CD8-positive, alpha-beta memory T cell (primary cell): ENCODE results near the gene ARHGDIB. TPM values are rescaled to one million over a fixed set of nuclear protein-coding genes. Genes with fewer than 3 reads are reported as not detected.

Experiments used
- CTCF ChIA-PET: fragments of 350-600 bp; sonication (Branson Sonifier 250); formaldehyde crosslinking; loops from one replicate; lab custom pipeline; 2021; ENCODE audit warnings: antibody characterized with exemption; lab: Charles Lee
- POLR2A ChIA-PET: fragments of 350-600 bp; sonication (Branson Sonifier 250); formaldehyde crosslinking; loops from one replicate; lab custom pipeline; 2021; ENCODE audit warnings: antibody characterized with exemption; lab: Charles Lee
- DNase-seq, 5 donors: peaks; one replicate each; pipeline versions ENCODE4 v3.0.0 to v3.0.0-alpha.2; 2020 to 2022; ENCODE audit warnings: mixed read lengths in 1 of 5
- H3K27ac ChIP-seq: one replicate; pipeline ENCODE4 v1.7.0; 2013; ENCODE audit warnings: low read depth, mild to moderate bottlenecking, low read length, moderate library complexity
- H3K27me3 ChIP-seq: 2 replicates; pipeline ENCODE4 v1.7.0; 2013; ENCODE audit warnings: low read length, mild to moderate bottlenecking; ENCODE audit not compliant: insufficient read depth, poor library complexity, severe bottlenecking
- H3K36me3 ChIP-seq: 2 replicates; pipeline ENCODE4 v1.7.0; 2013; ENCODE audit warnings: mild to moderate bottlenecking, low read length, moderate library complexity; ENCODE audit not compliant: insufficient read depth
- H3K4me1 ChIP-seq: 2 replicates; pipeline ENCODE4 v1.7.0; 2013; ENCODE audit warnings: mild to moderate bottlenecking, low read length, moderate library complexity; ENCODE audit not compliant: insufficient read depth
- H3K4me3 ChIP-seq: 2 replicates; pipeline ENCODE4 v1.7.0; 2013; ENCODE audit warnings: mild to moderate bottlenecking, low read length
- H3K9me3 ChIP-seq: 2 replicates; pipeline ENCODE4 v1.7.0; 2013; ENCODE audit warnings: mild to moderate bottlenecking, low read length
- H3K27ac Mint-ChIP-seq, 8 donors: one replicate each; pipeline ENCODE4 v1.8.0; 2020 to 2021; ENCODE audit warnings: mixed read lengths in 8 of 8, mild to moderate bottlenecking in 6 of 8, inconsistent platforms in 3 of 8, moderate library complexity in 3 of 8
- H3K27me3 Mint-ChIP-seq, 2 donors: one replicate each; pipeline ENCODE4 v1.8.0; 2020 to 2021; ENCODE audit warnings: mixed read lengths in 2 of 2, mild to moderate bottlenecking in 1 of 2, moderate library complexity in 1 of 2
- H3K36me3 Mint-ChIP-seq, 3 donors: one replicate each; pipeline ENCODE4 v1.8.0; 2020 to 2021; ENCODE audit warnings: mixed read lengths in 3 of 3, inconsistent platforms in 1 of 3, mild to moderate bottlenecking in 1 of 3
- H3K4me1 Mint-ChIP-seq, 3 donors: one replicate each; pipeline ENCODE4 v1.8.0; 2020 to 2021; ENCODE audit warnings: mixed read lengths in 3 of 3, inconsistent platforms in 1 of 3, mild to moderate bottlenecking in 1 of 3
- H3K4me3 Mint-ChIP-seq, 7 donors: one replicate each; pipeline ENCODE4 v1.8.0; 2020 to 2021; ENCODE audit warnings: mixed read lengths in 7 of 7, mild to moderate bottlenecking in 6 of 7, moderate library complexity in 4 of 7, inconsistent platforms in 2 of 7
- H3K9me3 Mint-ChIP-seq, 5 donors: one replicate each; pipeline ENCODE4 v1.8.0; 2020 to 2022; ENCODE audit warnings: mixed read lengths in 5 of 5, mild to moderate bottlenecking in 3 of 5, moderate library complexity in 2 of 5, inconsistent platforms in 1 of 5
- polyA plus RNA-seq: library from polyadenylated mRNA; unstranded; fragments of 300-500 nt; fragmentation: Illumina TruSeq; gene quantifications from one replicate; pipeline ENCODE4 v1.2.3, GENCODE V29; 2021
- total RNA-seq, 2 experiments: library from RNA; stranded (reverse); gene quantifications; one replicate each; pipeline ENCODE4 v1.2.3, GENCODE V29; 2021

ARHGDIB gene
- total and polyA plus RNA-seq, 3 experiments from 2014 or later, result 495 to 2,936 (median 511) TPM

DNA sequence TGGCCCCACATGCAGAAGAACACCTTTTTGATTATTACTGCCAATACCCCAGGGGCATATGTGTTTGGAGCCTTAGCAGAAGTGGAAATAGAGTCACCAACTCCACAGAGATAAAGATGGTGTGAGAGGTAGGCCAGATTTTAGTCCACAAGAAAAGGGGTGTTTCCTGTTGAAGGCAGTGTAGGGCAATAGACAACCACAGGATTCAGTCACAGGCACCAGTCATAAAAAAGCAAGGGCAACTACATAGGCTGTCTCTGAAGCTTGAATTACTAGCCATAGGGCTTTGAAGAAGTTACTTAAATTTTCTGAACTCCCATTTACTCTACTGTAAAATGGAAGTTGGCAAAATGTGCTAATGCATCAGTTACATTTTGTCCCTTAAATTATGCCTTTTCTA lies 41.9 kb downstream of the ARHGDIB start:
- H3K27ac ChIP-seq, result no peak overlapping the region
- H3K4me1 ChIP-seq, result peaks cover 15% of the 10 kb centered on the region
- DNase-seq, result no peak
- no peaks in the 10 kb centered on the region for H3K27me3 ChIP-seq
- peak overlapping the region in 1 of 8 donors; percentile 76 for H3K27ac Mint-ChIP-seq
- CTCF ChIA-PET, result interaction anchor here (1.4 kb wide), 1 partner anchor 18 kb away, joined by 3 read pairs; the partner anchor contains the start of gene ERP27
- POLR2A ChIA-PET, result no interaction called here
- H3K36me3 Mint-ChIP-seq, result peaks cover 20 to 76% (median 39%) of the 10 kb centered on the region in 3 donors
- no peaks in the 10 kb centered on the region for H3K27me3 Mint-ChIP-seq
- H3K9me3 Mint-ChIP-seq, result no peaks in the 10 kb centered on the region
- H3K36me3 ChIP-seq, result peaks cover 53% of the 10 kb centered on the region
- no peak overlapping the region for H3K4me3 Mint-ChIP-seq
- peaks cover 20 to 28% (median 25%) of the 10 kb centered on the region in 3 donors for H3K4me1 Mint-ChIP-seq
- no peak overlapping the region for H3K4me3 ChIP-seq
- no peaks in the 10 kb centered on the region for H3K9me3 ChIP-seq

- POLR2A ChIA-PET, result no interaction called here
- H3K27me3 Mint-ChIP-seq, result no peaks in the 10 kb centered on the region
Observed at GRCh38 chr12:14915736-14916135, 45.7 kb downstream of the ARHGDIB start.

GRCh38 chr12:14913381-14913781 lies 48.0 kb downstream of the ARHGDIB start:
- CTCF ChIA-PET, result no interaction called here

More at GRCh38 chr12:14915736-14916135, 45.7 kb downstream of the ARHGDIB start:
- Histone ChIP-seq H3K27me3 (no peaks in the 10 kb centered on the region), H3K27ac (no peak overlapping the region), H3K9me3 (no peaks in the 10 kb centered on the region), H3K4me3 (no peak overlapping the region), H3K4me1 (peaks cover 5% of the 10 kb centered on the region), H3K36me3 (peaks cover 68% of the 10 kb centered on the region)
- Mint-ChIP-seq H3K9me3 (no peaks in the 10 kb centered on the region), H3K4me1 (peaks cover 12 to 16% (median 16%) of the 10 kb centered on the region in 3 donors), H3K27ac (peak overlapping the region in 1 of 8 donors; percentile 8), H3K4me3 (no peak overlapping the region), H3K36me3 (peaks cover 41 to 87% (median 52%) of the 10 kb centered on the region in 3 donors)
- CTCF ChIA-PET, result no interaction called here
- DNase-seq, result no peak

DNA sequence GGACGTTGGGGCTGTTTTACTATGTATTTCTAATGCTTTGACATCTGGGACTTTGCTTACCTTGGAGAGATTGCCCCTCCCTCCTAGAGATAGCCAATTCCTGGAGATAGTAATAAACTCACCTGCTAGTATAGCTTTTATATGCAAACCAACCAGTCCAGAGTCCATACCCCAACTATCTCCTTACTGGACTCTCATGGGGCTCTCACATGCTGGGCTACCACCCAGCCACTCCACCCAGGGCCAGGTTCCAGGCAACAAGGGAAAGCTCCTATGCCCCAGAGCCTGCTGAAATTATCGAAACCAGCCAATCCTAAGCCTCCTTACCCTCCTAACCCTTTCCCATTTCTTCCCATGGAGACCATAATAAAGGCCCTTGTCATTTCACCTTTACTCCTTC lies 50.3 kb downstream of the ARHGDIB start:
- Mint-ChIP-seq H3K27me3 (no peaks in the 10 kb centered on the region), H3K27ac (peak overlapping the region in 1 of 8 donors; percentile 28), H3K36me3 (peaks cover 32 to 68% (median 37%) of the 10 kb centered on the region in 3 donors), H3K9me3 (no peaks in the 10 kb centered on the region), H3K4me1 (no peaks in the 10 kb centered on the region), H3K4me3 (no peak overlapping the region)
- no peak for DNase-seq
- Histone ChIP-seq H3K4me1 (no peaks in the 10 kb centered on the region), H3K27me3 (no peaks in the 10 kb centered on the region), H3K36me3 (peaks cover 26% of the 10 kb centered on the region), H3K9me3 (no peaks in the 10 kb centered on the region), H3K4me3 (no peak overlapping the region), H3K27ac (no peak overlapping the region)
- POLR2A ChIA-PET, result no interaction called here
- CTCF ChIA-PET, result interaction anchor here (1.1 kb wide), 1 partner anchor 85 kb away, joined by 3 read pairs; no protein-coding TSS in a partner anchor

More at GRCh38 chr12:14913381-14913781, 48.0 kb downstream of the ARHGDIB start:
- Histone ChIP-seq H3K36me3 (peaks cover 47% of the 10 kb centered on the region), H3K4me3 (no peak overlapping the region), H3K9me3 (no peaks in the 10 kb centered on the region), H3K27ac (no peak overlapping the region), H3K4me1 (no peaks in the 10 kb centered on the region), H3K27me3 (no peaks in the 10 kb centered on the region)
- POLR2A ChIA-PET, result no interaction called here
- Mint-ChIP-seq H3K4me1 (no peaks in the 10 kb centered on the region), H3K4me3 (no peak overlapping the region), H3K36me3 (peaks cover 35 to 79% (median 44%) of the 10 kb centered on the region in 3 donors), H3K27ac (peak overlapping the region in 1 of 8 donors; percentile 58), H3K9me3 (no peaks in the 10 kb centered on the region), H3K27me3 (no peaks in the 10 kb centered on the region)
- DNase-seq, result no peak

DNA sequence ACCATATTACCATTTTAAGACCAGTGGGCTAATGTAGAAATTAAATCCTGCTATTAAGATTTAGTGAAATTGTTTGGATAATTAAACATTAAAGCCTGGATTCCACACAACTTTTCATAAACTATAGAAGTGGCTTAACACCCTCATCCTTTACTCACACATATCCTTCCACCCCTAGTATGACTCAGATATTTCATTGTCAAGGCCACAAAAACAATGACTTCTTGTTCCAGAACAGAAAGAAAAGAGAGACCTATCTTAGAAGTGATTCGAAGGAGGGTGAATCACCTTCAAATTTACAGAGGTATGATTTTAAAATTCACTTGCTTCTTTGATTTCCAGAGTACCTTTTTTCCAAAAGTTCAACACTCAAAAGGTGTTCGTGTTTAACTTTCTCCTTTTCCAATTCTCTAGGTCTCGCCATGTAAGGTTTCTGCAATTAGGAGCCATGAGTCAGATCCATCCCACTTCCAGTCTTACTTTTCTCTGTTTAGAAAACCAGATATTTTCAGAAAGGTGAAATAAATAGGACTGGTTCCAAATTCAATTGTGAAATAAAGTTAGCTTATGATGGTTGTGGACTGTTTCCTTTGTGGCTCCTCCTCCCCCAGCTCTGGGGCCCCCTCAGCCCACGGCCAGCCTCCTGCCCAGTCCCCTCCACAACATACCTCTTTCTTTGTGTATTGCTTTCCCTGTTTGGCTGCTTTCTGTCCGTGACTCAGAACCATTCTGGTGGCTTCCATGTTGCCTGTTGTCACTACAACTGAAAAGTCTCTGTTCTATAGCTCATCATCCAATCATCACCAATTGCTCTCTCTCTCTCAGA lies 51.1 kb downstream of the ARHGDIB start:
- H3K27me3 Mint-ChIP-seq, result no peaks in the 10 kb centered on the region
- peaks cover 32 to 59% (median 36%) of the 10 kb centered on the region in 3 donors for H3K36me3 Mint-ChIP-seq
- Histone ChIP-seq H3K36me3 (peaks cover 18% of the 10 kb centered on the region), H3K9me3 (no peaks in the 10 kb centered on the region), H3K4me1 (no peaks in the 10 kb centered on the region), H3K4me3 (no peak overlapping the region), H3K27me3 (no peaks in the 10 kb centered on the region), H3K27ac (no peak overlapping the region)
- CTCF ChIA-PET, result no interaction called here
- H3K4me3 Mint-ChIP-seq, result no peak overlapping the region
- no peak for DNase-seq
- H3K4me1 Mint-ChIP-seq, result peaks cover 2 to 3% (median 2%) of the 10 kb centered on the region in 3 donors
- no peaks in the 10 kb centered on the region for H3K9me3 Mint-ChIP-seq
- POLR2A ChIA-PET, result no interaction called here
- peak overlapping the region in 2 of 8 donors; percentile 1 to 61 for H3K27ac Mint-ChIP-seq

GRCh38 chr12:14907953-14908352 lies 53.4 kb downstream of the ARHGDIB start:
- DNase-seq, result no peak
- Mint-ChIP-seq H3K27me3 (no peaks in the 10 kb centered on the region), H3K27ac (peak overlapping the region in 1 of 8 donors; percentile 72)

DNA sequence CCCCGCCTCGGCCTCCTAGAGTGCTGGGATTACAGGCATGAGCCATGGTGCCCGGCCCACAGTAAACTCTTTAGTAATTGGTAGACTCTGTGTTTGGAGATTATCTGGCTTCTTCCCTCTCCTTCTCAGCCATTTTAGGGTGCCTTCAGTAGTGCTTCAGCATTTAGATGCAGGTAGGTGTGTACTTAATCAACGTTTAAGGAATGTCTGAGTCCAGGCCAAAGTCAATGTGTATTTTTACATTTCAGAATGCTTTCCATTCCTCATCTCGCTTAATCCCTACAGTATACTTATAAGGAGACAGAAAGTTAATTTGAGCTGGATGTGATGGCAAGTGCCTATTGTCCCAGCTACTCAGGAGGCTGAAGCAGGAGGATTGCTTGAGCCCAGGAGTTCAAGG lies 55.3 kb downstream of the ARHGDIB start:
- Histone ChIP-seq H3K27ac (no peak overlapping the region), H3K4me3 (no peak overlapping the region), H3K9me3 (no peaks in the 10 kb centered on the region), H3K27me3 (no peaks in the 10 kb centered on the region), H3K4me1 (no peaks in the 10 kb centered on the region), H3K36me3 (no peaks in the 10 kb centered on the region)
- POLR2A ChIA-PET, result no interaction called here
- H3K4me3 Mint-ChIP-seq, result no peak overlapping the region
- CTCF ChIA-PET, result no interaction called here
- H3K9me3 Mint-ChIP-seq, result no peaks in the 10 kb centered on the region
- no peaks in the 10 kb centered on the region for H3K27me3 Mint-ChIP-seq
- peak overlapping the region in 2 of 8 donors; percentile 34 to 49 for H3K27ac Mint-ChIP-seq
- peaks cover 10 to 25% (median 11%) of the 10 kb centered on the region in 3 donors for H3K36me3 Mint-ChIP-seq
- H3K4me1 Mint-ChIP-seq, result peaks cover 3 to 13% (median 10%) of the 10 kb centered on the region in 3 donors
- no peak for DNase-seq

More at GRCh38 chr12:14907953-14908352, 53.4 kb downstream of the ARHGDIB start:
- no peaks in the 10 kb centered on the region for H3K9me3 ChIP-seq
- peaks cover 19 to 36% (median 21%) of the 10 kb centered on the region in 3 donors for H3K36me3 Mint-ChIP-seq
- H3K4me1 Mint-ChIP-seq, result peaks cover 3 to 9% (median 6%) of the 10 kb centered on the region in 3 donors
- no peak overlapping the region for H3K4me3 ChIP-seq
- CTCF ChIA-PET, result no interaction called here
- H3K27me3 ChIP-seq, result no peaks in the 10 kb centered on the region
- H3K27ac ChIP-seq, result no peak overlapping the region
- H3K4me1 ChIP-seq, result no peaks in the 10 kb centered on the region
- H3K9me3 Mint-ChIP-seq, result no peaks in the 10 kb centered on the region
- POLR2A ChIA-PET, result no interaction called here
- no peak overlapping the region for H3K4me3 Mint-ChIP-seq
- peaks cover under 1% of the 10 kb centered on the region for H3K36me3 ChIP-seq
